Measurements from ENCODE around the gene SNX6.

SNX6 gene

GRCh38 chr14:34615507-34615906 is 14.4 kb downstream of the SNX6 start:
- DNase-seq (ENCODE audit: low spot score) = no peak
- TF ChIP-seq CTCF (IDR thresholded peaks at IDR 0.05; ENCODE audit: extremely low read depth, missing control alignments) = no peak

- no peak for DNase-seq (ENCODE audit: low spot score)
- no peak for TF ChIP-seq CTCF (IDR thresholded peaks at IDR 0.05; ENCODE audit: extremely low read depth, missing control alignments)
Measured at GRCh38 chr14:34614638-34615037, 15.3 kb downstream of the SNX6 start.

GRCh38 chr14:34610101-34610500 is 19.8 kb downstream of the SNX6 start:
- TF ChIP-seq CTCF (IDR thresholded peaks at IDR 0.05; ENCODE audit: extremely low read depth, missing control alignments) = no peak

GRCh38 chr14:34605461-34605860 is 24.5 kb downstream of the SNX6 start:
- DNase-seq (ENCODE audit: low spot score) = no peak
- TF ChIP-seq CTCF (IDR thresholded peaks at IDR 0.05; ENCODE audit: extremely low read depth, missing control alignments) = no peak

More at GRCh38 chr14:34610101-34610500, 19.8 kb downstream of the SNX6 start:
- DNase-seq (ENCODE audit: low spot score) = no peak

GRCh38 chr14:34604995-34605394 is 25.0 kb downstream of the SNX6 start:
- no peak for DNase-seq (ENCODE audit: low spot score)
- no peak for TF ChIP-seq CTCF (IDR thresholded peaks at IDR 0.05; ENCODE audit: extremely low read depth, missing control alignments)

- TF ChIP-seq CTCF (IDR thresholded peaks at IDR 0.05; ENCODE audit: extremely low read depth, missing control alignments) = no peak
- DNase-seq (ENCODE audit: low spot score) = no peak
Measured at GRCh38 chr14:34596891-34597290, 33.1 kb downstream of the SNX6 start.

- no peak for TF ChIP-seq CTCF (IDR thresholded peaks at IDR 0.05; ENCODE audit: extremely low read depth, missing control alignments)
- no peak for DNase-seq (ENCODE audit: low spot score)
Measured at GRCh38 chr14:34593740-34594375, 36.1 kb downstream of the SNX6 start.
